HG02973 (cell line): Measurements from ENCODE around the gene MAP2K5.
A peak's percentile ranks its signal among the peaks of the same experiment; 100 is the strongest.

ENCODE experiments used
- ATAC-seq: cut with Tn5 transposase; IDR thresholded peaks from one replicate; pipeline ENCODE4 v1.9.1; 2021; ENCODE audit warnings: moderate library complexity; ENCODE audit not compliant: unreplicated experiment

The MAP2K5 gene

GRCh38 chr15:67832897-67833709, 290.6 kb downstream of the MAP2K5 start:
- ATAC-seq = no peak

- no peak for ATAC-seq
These were observed 291.4 kb downstream of the MAP2K5 start for GRCh38 chr15:67833710-67834511.

GRCh38 chr15:67834581-67835296, 292.2 kb downstream of the MAP2K5 start:
- ATAC-seq = no peak

DNA sequence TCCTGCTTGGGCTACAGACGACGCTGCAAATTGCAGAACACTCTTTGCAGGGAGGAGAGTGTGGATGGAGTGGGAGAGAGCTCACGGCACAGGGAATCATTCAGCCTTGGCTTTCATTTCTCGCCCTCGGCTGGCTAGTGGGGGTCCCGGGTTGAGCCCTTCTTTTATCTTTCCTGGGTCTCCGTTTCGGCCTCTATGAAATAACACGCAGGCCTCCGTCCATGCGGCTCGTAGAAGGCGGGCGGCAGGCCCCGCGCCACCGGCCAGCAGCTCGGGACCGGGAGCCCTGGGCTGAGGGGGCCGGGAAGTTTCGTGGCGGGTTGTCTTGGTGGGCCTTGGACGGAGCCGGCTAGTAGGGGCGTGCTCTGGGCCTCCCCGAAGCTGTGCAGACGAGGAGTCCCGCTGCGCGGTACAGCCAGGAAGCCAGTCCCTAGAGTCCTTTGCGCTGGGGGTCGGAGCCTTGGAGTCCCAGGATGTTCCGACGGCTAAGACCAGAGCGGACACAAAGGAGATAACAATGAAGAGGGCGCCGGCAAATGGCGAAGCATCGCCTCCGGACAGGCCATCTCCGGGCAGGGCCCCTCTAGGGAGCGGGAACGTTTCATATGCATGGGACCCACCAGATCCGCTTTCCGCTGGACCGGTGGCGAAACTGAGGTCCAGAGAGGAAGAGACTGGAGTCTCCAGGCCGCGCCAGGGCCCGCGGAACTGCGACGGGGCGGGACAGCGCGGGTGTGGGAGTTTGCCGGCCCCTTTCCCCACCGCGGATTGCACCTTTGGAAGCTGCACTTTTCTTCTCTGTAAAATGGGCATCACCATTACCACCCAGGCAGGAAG, 293.0 kb downstream of the MAP2K5 start:
- ATAC-seq = no peak

DNA sequence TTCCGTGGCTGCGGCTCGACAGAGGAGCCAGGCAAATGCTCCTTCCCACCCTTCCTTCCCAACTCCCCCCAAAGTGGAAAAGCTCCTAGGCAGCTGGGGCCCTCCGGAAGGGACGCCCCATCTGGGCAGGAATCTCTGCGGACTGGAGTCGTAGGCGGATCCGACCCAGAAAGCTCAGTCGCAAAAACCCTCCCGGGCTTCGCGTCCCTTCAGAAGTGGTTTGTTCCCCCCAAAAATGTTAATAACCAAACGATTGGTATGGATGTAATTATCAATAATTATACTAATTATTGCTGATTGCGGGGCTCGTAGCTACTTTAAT, 293.6 kb downstream of the MAP2K5 start:
- ATAC-seq = no peak

GRCh38 chr15:67836477-67836876, 294.0 kb downstream of the MAP2K5 start:
- ATAC-seq = no peak

- no peak for ATAC-seq
These were observed 294.5 kb downstream of the MAP2K5 start for GRCh38 chr15:67836955-67837354.

- ATAC-seq = no peak
These were observed 296.4 kb downstream of the MAP2K5 start for GRCh38 chr15:67838789-67839332.

DNA sequence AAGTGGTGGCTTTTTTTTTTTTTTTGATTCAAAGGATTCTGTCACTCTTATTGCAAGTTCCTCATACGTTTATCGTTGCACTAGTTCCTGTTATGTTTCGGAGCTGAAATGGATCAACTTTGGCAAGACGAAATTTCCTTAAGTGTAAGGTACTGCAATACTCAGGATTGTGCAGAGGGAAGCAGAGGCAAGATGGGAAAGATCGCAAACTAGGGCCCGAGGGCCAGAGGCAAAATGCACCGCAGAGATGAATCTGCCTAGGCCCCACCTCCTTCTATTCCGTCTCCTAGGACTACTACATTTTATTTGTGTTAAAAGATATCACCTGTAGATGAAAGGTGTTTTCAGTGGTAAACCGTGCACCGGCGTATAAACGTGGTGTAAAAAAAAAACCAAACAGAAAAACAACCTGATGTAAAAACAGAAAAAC, 297.0 kb downstream of the MAP2K5 start:
- ATAC-seq = no peak

- peak; percentile 81 for ATAC-seq
These were observed 297.6 kb downstream of the MAP2K5 start, which contains the start of gene RNU6-1 for GRCh38 chr15:67839929-67840748. RNU6-1 (minus strand) TSS chr15:67840045.

DNA sequence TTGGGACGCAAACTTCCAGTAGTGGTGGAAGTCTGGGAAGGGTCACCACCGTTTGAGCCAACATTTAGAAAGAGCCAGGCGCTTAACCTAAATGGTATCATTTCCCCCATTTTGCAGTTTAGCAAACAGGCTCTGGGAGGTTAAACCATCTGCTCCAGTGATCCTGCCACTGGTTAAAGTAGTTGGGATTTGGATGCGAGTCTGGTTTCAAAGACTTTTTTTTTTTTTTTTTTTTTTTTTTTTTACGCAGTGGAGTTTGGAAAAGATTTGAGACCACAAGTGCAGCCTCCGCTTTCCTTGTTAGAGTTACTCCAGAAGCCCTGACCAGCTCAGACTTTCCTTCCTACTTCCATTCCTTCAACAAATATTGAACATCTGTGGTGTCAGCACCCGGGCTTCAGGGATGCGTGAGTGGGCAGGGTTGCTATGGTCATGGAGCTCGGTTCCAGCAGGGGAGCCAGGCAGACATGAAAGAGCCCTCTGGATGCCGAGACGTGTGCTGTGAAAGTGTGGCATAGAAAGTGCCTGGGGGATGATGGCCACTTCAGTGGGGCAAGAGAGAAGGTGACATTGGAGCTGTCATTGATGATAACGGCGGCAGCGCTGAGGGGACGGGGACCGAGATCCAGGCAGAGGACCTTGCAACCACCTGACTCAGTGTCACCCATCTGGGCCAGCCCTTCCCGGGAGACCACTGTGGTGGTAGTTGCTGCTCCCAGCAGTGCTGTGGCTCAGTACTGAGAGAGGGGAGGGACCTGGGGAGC, 298.4 kb downstream of the MAP2K5 start:
- ATAC-seq = no peak

DNA sequence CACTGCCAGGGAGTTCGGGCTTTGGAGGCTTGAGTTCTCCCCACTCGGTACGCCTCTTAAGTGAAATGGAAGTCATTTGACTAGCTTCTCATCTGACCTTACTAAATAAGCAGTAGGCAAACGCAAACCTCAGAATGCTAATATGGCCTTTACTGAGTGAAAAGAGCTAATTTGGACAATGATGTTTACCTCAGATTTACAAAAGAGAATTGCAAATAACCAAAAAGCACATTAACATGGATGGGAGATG, 298.9 kb downstream of the MAP2K5 start:
- no peak for ATAC-seq

GRCh38 chr15:67843092-67843501, 300.6 kb downstream of the MAP2K5 start:
- ATAC-seq = no peak

DNA sequence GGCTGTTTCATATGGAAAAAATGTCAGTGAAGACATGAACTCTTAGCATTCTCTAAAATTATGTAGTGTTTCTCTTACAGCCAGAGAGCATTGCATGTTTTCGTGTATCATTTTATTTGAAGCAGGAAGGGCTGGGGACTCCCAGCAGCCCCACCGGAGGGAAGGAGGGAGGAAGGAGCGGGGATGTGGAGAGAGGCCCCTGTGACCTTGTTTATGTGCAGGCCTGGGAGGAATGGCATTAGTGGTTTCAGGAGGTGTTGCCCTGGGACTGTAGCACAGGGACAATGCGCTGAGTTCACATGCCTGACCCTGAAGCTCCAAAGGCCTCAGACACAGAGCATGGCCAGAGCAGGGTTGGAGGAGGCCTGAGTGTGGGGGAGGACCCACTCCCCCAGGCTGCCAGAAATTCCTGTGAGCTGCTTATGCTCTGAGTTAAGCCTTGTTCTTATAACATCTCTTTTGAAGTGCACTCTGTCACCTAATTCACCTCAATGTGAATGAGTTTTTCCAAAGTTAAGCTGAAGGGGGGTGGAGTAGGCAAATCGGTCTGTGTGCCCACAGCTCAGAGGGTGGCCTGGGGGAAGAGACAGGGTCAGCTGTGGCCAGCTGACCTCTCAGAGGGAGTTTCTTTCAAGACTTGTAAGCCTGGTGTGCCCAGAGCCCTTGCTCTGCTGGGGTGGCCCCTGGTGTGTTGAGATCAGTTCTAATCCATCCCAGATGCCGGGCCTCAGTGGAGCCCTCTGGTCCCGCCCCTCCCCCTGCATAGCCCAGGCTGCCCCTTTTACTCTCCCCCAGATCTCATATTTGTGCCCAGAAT, 301.3 kb downstream of the MAP2K5 start:
- no peak for ATAC-seq

- ATAC-seq = no peak
These were observed 303.5 kb downstream of the MAP2K5 start for GRCh38 chr15:67845974-67846373.

- ATAC-seq = no peak
These were observed 307.0 kb downstream of the MAP2K5 start for GRCh38 chr15:67849538-67849937.

GRCh38 chr15:67850336-67850735, 307.8 kb downstream of the MAP2K5 start:
- ATAC-seq = no peak

GRCh38 chr15:67850994-67851571, 308.6 kb downstream of the MAP2K5 start:
- no peak for ATAC-seq
